ENCODE results near the gene GPR89A. TPM values are rescaled to one million over a fixed set of nuclear protein-coding genes. Genes with fewer than 3 reads are reported as not detected.
"Not testable (repeated sequence)": the region's sequence is repeated elsewhere in the genome, so short reads cannot be mapped to it uniquely, and the experiment has no call there.

GPR89A gene
- total and polyA plus RNA-seq, 2 experiments from 2014 or later: 68.5 to 81.1 TPM

GRCh38 chr1:145622177-145622576 lies 14.4 kb downstream of the GPR89A start:
- not testable (repeated sequence) for H3K79me2 ChIP-seq (replicated peaks; ENCODE audit: insufficient read depth); H3K27me3 ChIP-seq (ENCODE audit: insufficient read depth); H3K4me3 Mint-ChIP-seq; H3K9me3 Mint-ChIP-seq; H2AFZ ChIP-seq; H3K27me3 Mint-ChIP-seq (ENCODE audit: insufficient read depth, low read depth, poor library complexity); DNase-seq (ENCODE audit: low spot score); H4K20me1 ChIP-seq (replicated peaks; ENCODE audit: insufficient read depth); ATAC-seq; H3K4me2 ChIP-seq; H3F3A ChIP-seq (replicated peaks; ENCODE audit: low read depth); H3K27ac Mint-ChIP-seq; H3K4me1 ChIP-seq (ENCODE audit: insufficient read depth); H3K4me1 Mint-ChIP-seq; H3K9me2 ChIP-seq (ENCODE audit: insufficient read depth); H3K4me3 ChIP-seq; H3K36me3 Mint-ChIP-seq (ENCODE audit: low read depth); H3K36me3 ChIP-seq (ENCODE audit: insufficient read depth); H3K27ac ChIP-seq (ENCODE audit: low read depth)

GRCh38 chr1:145636237-145636636 lies 28.4 kb downstream of the GPR89A start:
- not testable (repeated sequence) for DNase-seq (ENCODE audit: low spot score); H3K4me3 ChIP-seq; H3K27ac Mint-ChIP-seq; H3F3A ChIP-seq (replicated peaks; ENCODE audit: low read depth); H3K9me2 ChIP-seq (ENCODE audit: insufficient read depth); ATAC-seq; H3K27me3 ChIP-seq (ENCODE audit: insufficient read depth); H2AFZ ChIP-seq; H3K9me3 Mint-ChIP-seq; H3K36me3 Mint-ChIP-seq (ENCODE audit: low read depth); H3K36me3 ChIP-seq (ENCODE audit: insufficient read depth); H3K4me1 ChIP-seq (ENCODE audit: insufficient read depth); H3K27me3 Mint-ChIP-seq (ENCODE audit: insufficient read depth, low read depth, poor library complexity); H3K4me1 Mint-ChIP-seq; H4K20me1 ChIP-seq (replicated peaks; ENCODE audit: insufficient read depth); H3K4me3 Mint-ChIP-seq; H3K27ac ChIP-seq (ENCODE audit: low read depth); H3K4me2 ChIP-seq; H3K79me2 ChIP-seq (replicated peaks; ENCODE audit: insufficient read depth)

GRCh38 chr1:145641886-145642285 lies 34.1 kb downstream of the GPR89A start:
- not testable (repeated sequence) for H3K27ac Mint-ChIP-seq; H3K27me3 ChIP-seq (ENCODE audit: insufficient read depth); H3K9me2 ChIP-seq (ENCODE audit: insufficient read depth); H4K20me1 ChIP-seq (replicated peaks; ENCODE audit: insufficient read depth); H3K36me3 ChIP-seq (ENCODE audit: insufficient read depth); H3K4me2 ChIP-seq; H3K27ac ChIP-seq (ENCODE audit: low read depth); DNase-seq (ENCODE audit: low spot score); H3K4me1 ChIP-seq (ENCODE audit: insufficient read depth); H3F3A ChIP-seq (replicated peaks; ENCODE audit: low read depth); H3K4me1 Mint-ChIP-seq; H3K36me3 Mint-ChIP-seq (ENCODE audit: low read depth); H3K4me3 Mint-ChIP-seq; H3K4me3 ChIP-seq; H3K9me3 Mint-ChIP-seq; H3K27me3 Mint-ChIP-seq (ENCODE audit: insufficient read depth, low read depth, poor library complexity); H3K79me2 ChIP-seq (replicated peaks; ENCODE audit: insufficient read depth); H2AFZ ChIP-seq; ATAC-seq

- not testable (repeated sequence) for H4K20me1 ChIP-seq (replicated peaks; ENCODE audit: insufficient read depth); H3K9me2 ChIP-seq (ENCODE audit: insufficient read depth); H3K4me3 ChIP-seq; H3K4me1 ChIP-seq (ENCODE audit: insufficient read depth); H3K9me3 Mint-ChIP-seq; H3K27me3 ChIP-seq (ENCODE audit: insufficient read depth); H3K27ac Mint-ChIP-seq; H3K4me3 Mint-ChIP-seq; H3K36me3 Mint-ChIP-seq (ENCODE audit: low read depth); H3K79me2 ChIP-seq (replicated peaks; ENCODE audit: insufficient read depth); H2AFZ ChIP-seq; H3K36me3 ChIP-seq (ENCODE audit: insufficient read depth); H3K27ac ChIP-seq (ENCODE audit: low read depth); H3K27me3 Mint-ChIP-seq (ENCODE audit: insufficient read depth, low read depth, poor library complexity); ATAC-seq; DNase-seq (ENCODE audit: low spot score); H3K4me1 Mint-ChIP-seq; H3F3A ChIP-seq (replicated peaks; ENCODE audit: low read depth); H3K4me2 ChIP-seq
These were observed 36.2 kb downstream of the GPR89A start for GRCh38 chr1:145643990-145644389.

- not testable (repeated sequence) for H3K4me1 Mint-ChIP-seq
These were observed 48.6 kb downstream of the GPR89A start for GRCh38 chr1:145656245-145656943.

GRCh38 chr1:145662502-145662901 lies 54.7 kb downstream of the GPR89A start:
- not testable (repeated sequence) for H2AFZ ChIP-seq; H3K27ac Mint-ChIP-seq; H3K36me3 ChIP-seq (ENCODE audit: insufficient read depth); DNase-seq (ENCODE audit: low spot score); H3K9me3 Mint-ChIP-seq; H3K9me2 ChIP-seq (ENCODE audit: insufficient read depth); H3K27me3 Mint-ChIP-seq (ENCODE audit: insufficient read depth, low read depth, poor library complexity); H3K4me3 Mint-ChIP-seq; H3K4me1 ChIP-seq (ENCODE audit: insufficient read depth); H3K27ac ChIP-seq (ENCODE audit: low read depth); H3K27me3 ChIP-seq (ENCODE audit: insufficient read depth); ATAC-seq; H4K20me1 ChIP-seq (replicated peaks; ENCODE audit: insufficient read depth); H3K36me3 Mint-ChIP-seq (ENCODE audit: low read depth); H3F3A ChIP-seq (replicated peaks; ENCODE audit: low read depth); H3K4me3 ChIP-seq; H3K4me2 ChIP-seq; H3K4me1 Mint-ChIP-seq; H3K79me2 ChIP-seq (replicated peaks; ENCODE audit: insufficient read depth)

More at GRCh38 chr1:145656245-145656943, 48.6 kb downstream of the GPR89A start:
- H3K27ac ChIP-seq (ENCODE audit: low read depth); H3K27ac Mint-ChIP-seq; H3K9me2 ChIP-seq (ENCODE audit: insufficient read depth); H3K4me3 ChIP-seq; H2AFZ ChIP-seq; H3K79me2 ChIP-seq (replicated peaks; ENCODE audit: insufficient read depth); H3K4me3 Mint-ChIP-seq; ATAC-seq; H3K36me3 ChIP-seq (ENCODE audit: insufficient read depth); H3F3A ChIP-seq (replicated peaks; ENCODE audit: low read depth); H4K20me1 ChIP-seq (replicated peaks; ENCODE audit: insufficient read depth); H3K27me3 ChIP-seq (ENCODE audit: insufficient read depth); H3K4me1 ChIP-seq (ENCODE audit: insufficient read depth); H3K36me3 Mint-ChIP-seq (ENCODE audit: low read depth); H3K9me3 Mint-ChIP-seq; H3K27me3 Mint-ChIP-seq (ENCODE audit: insufficient read depth, low read depth, poor library complexity); H3K4me2 ChIP-seq: not testable (repeated sequence)
- DNase-seq (ENCODE audit: low spot score): peak; percentile 1

GRCh38 chr1:145665015-145665414 lies 57.2 kb downstream of the GPR89A start:
- not testable (repeated sequence) for H3K27ac Mint-ChIP-seq; H3K4me2 ChIP-seq; H3K4me3 Mint-ChIP-seq; H3K27me3 ChIP-seq (ENCODE audit: insufficient read depth); H4K20me1 ChIP-seq (replicated peaks; ENCODE audit: insufficient read depth); H3K79me2 ChIP-seq (replicated peaks; ENCODE audit: insufficient read depth); H3K36me3 ChIP-seq (ENCODE audit: insufficient read depth); DNase-seq (ENCODE audit: low spot score); H3K4me3 ChIP-seq; H3K9me2 ChIP-seq (ENCODE audit: insufficient read depth); H3K9me3 Mint-ChIP-seq; ATAC-seq; H3K27ac ChIP-seq (ENCODE audit: low read depth); H3K27me3 Mint-ChIP-seq (ENCODE audit: insufficient read depth, low read depth, poor library complexity); H2AFZ ChIP-seq; H3F3A ChIP-seq (replicated peaks; ENCODE audit: low read depth); H3K4me1 Mint-ChIP-seq; H3K4me1 ChIP-seq (ENCODE audit: insufficient read depth); H3K36me3 Mint-ChIP-seq (ENCODE audit: low read depth)

Measured in GM23338 (cell line).